ENCODE data around the gene ITGA7. TPM values are rescaled to one million over a fixed set of nuclear protein-coding genes. Genes with fewer than 3 reads are reported as not detected.

Gene ITGA7
- total RNA-seq, 1 experiment from 2014 or later: 2.1 TPM

- H3K27ac Mint-ChIP-seq (ENCODE audit: low read depth, unreplicated experiment): peak overlapping the region; percentile 82
- H3K4me3 Mint-ChIP-seq (ENCODE audit: unreplicated experiment): peak overlapping the region; percentile 76
- H3K4me1 Mint-ChIP-seq (ENCODE audit: insufficient read depth, unreplicated experiment): peaks cover 22% of the 10 kb centered on the region
- no peaks in the 10 kb centered on the region for H3K9me3 Mint-ChIP-seq (ENCODE audit: unreplicated experiment)
- CTCF ChIA-PET: interaction anchor here (0.6 to 2.8 kb wide), 7 partner anchors 10 to 266 kb away, joined by 3 to 40 read pairs (median 3); partner anchors contain the start of gene RDH5
- DNase-seq (ENCODE audit: unreplicated experiment): no peak
- POLR2A ChIA-PET: interaction anchor here (0.6 to 3.1 kb wide), 23 partner anchors 9 to 719 kb away, joined by 3 to 41 read pairs (median 5); partner anchors contain the start of genes BLOC1S1, DNAJC14, ORMDL2 and PYM1
- no peak for TF ChIP-seq CTCF (IDR thresholded peaks at IDR 0.05; ENCODE audit: unreplicated experiment)
- H3K36me3 Mint-ChIP-seq (ENCODE audit: insufficient read depth, unreplicated experiment): peaks cover 34% of the 10 kb centered on the region
- H3K27me3 Mint-ChIP-seq (ENCODE audit: insufficient read depth, unreplicated experiment): no peaks in the 10 kb centered on the region
- intact Hi-C loops (cut with micrococcal nuclease): loop anchor here (2.0 to 10.0 kb wide), 3 partner anchors 49 to 495 kb away; partner anchors contain the start of genes NABP2 and RNF41
- no TSS peak for BruUV-seq (replicated peaks)
Measured at GRCh38 chr12:55729819-55730818, 22.4 kb upstream of the ITGA7 start.

DNA sequence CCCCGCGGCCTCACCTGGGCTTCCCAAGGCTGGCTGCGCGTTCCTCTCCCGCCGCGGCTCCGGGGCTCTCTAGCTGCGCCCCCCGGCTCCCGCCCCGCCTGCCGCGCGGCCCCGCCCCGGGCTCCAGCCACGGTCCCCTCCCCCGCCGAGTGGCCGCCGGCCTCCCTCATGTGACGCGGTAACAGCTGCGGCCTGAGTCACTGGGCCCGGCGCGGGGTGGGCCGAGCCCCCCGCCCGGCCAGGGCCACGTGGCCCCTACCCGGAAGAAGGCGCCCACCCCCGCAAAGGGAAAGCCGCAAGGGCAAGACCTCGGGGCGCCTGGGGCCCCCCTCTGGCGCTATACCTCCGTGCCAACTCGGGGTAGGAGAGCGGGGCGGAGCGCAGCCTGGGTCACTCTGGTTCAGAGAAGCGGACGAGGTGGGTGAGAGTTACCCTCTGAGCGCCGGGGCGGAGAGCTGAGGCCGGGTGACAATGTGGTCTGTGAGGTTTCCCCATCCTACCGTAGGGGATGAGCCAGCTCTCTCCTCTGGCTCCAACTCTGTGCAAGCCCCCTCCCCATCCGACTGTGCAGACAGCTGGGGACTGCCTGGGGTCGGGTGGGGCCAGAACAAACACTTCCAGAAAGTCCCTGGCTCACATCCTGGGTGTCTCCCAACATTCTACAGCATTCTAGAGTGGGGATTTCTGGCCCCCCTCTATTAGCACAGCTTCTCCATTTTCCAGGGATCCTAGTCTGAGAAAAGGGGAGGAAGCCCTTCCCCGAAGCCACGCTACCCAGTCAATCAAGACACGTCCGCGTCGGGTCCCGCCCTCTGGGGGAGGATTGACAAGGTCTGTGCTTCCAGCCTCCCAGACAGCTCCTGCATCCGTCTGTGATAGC is 21.5 kb upstream of the ITGA7 start, which contains the start of gene CD63:
Gene CD63, minus strand, starts transcription at position 71 of the 880 bp plus-strand sequence. CDS start 668 bp downstream, outside the sequence.
- H3K27me3 Mint-ChIP-seq (ENCODE audit: insufficient read depth, unreplicated experiment): no peaks in the 10 kb centered on the region
- ChIA-PET CTCF (interaction anchor here (0.5 to 2.8 kb wide), 9 partner anchors 8 to 267 kb away, joined by 3 to 40 read pairs (median 3); partner anchors contain the start of gene BLOC1S1), POLR2A (interaction anchor here (0.7 to 3.1 kb wide), 23 partner anchors 9 to 1404 kb away, joined by 3 to 41 read pairs (median 5); partner anchors contain the start of genes BLOC1S1, COPZ1, DNAJC14 and ORMDL2)
- DNase-seq (ENCODE audit: unreplicated experiment): peak; percentile 93
- intact Hi-C loops (cut with micrococcal nuclease): loop anchor here (2.0 kb wide), 1 partner anchor 48 kb away; a partner anchor contains a TSS
- peak within 1 kb of the TSS; percentile 76 for H3K4me3 Mint-ChIP-seq (ENCODE audit: unreplicated experiment)
- TF ChIP-seq CTCF (IDR thresholded peaks at IDR 0.05; ENCODE audit: unreplicated experiment): no peak
- BruUV-seq (replicated peaks): TSS peak; percentile 69
- H3K27ac Mint-ChIP-seq (ENCODE audit: low read depth, unreplicated experiment): peak within 1 kb of the TSS; percentile 82
- H3K4me1 Mint-ChIP-seq (ENCODE audit: insufficient read depth, unreplicated experiment): peaks cover 22% of the 10 kb centered on the region
- H3K9me3 Mint-ChIP-seq (ENCODE audit: unreplicated experiment): no peaks in the 10 kb centered on the region
- peaks cover 41% of the 10 kb centered on the region for H3K36me3 Mint-ChIP-seq (ENCODE audit: insufficient read depth, unreplicated experiment)

- intact Hi-C loops (cut with micrococcal nuclease): loop anchor here (2.0 kb wide), 1 partner anchor 48 kb away; a partner anchor contains a TSS
- Mint-ChIP-seq H3K27me3 (ENCODE audit: insufficient read depth, unreplicated experiment) (no peaks in the 10 kb centered on the region), H3K27ac (ENCODE audit: low read depth, unreplicated experiment) (peak overlapping the region; percentile 82), H3K4me3 (ENCODE audit: unreplicated experiment) (peak overlapping the region; percentile 76), H3K4me1 (ENCODE audit: insufficient read depth, unreplicated experiment) (peaks cover 22% of the 10 kb centered on the region), H3K36me3 (ENCODE audit: insufficient read depth, unreplicated experiment) (peaks cover 47% of the 10 kb centered on the region), H3K9me3 (ENCODE audit: unreplicated experiment) (no peaks in the 10 kb centered on the region)
- peak; percentile 62 for DNase-seq (ENCODE audit: unreplicated experiment)
- CTCF ChIA-PET: interaction anchor here (0.7 to 2.8 kb wide), 2 partner anchors 12 to 137 kb away, joined by 3 to 40 read pairs; no protein-coding TSS in a partner anchor
- TF ChIP-seq CTCF (IDR thresholded peaks at IDR 0.05; ENCODE audit: unreplicated experiment): no peak
- POLR2A ChIA-PET: interaction anchor here (1.0 to 3.1 kb wide), 14 partner anchors 11 to 1403 kb away, joined by 3 to 41 read pairs (median 8); partner anchors contain the start of genes BLOC1S1, COPZ1, ORMDL2 and PYM1
- no TSS peak for BruUV-seq (replicated peaks)
Measured at GRCh38 chr12:55728186-55728938, 20.7 kb upstream of the ITGA7 start.

All from MCF 10A (cell line).